WTC11 (cell line): ENCODE data around the gene ATP6V1F. TPM values are rescaled to one million over a fixed set of nuclear protein-coding genes. Genes with fewer than 3 reads are reported as not detected.

ENCODE experiments used
- ATAC-seq: fragments of 200-7000 bp; cut with Tn5 transposase; 2 replicates; pipeline ENCODE4 v1.10.0; 2021; ENCODE audit warnings: mild to moderate bottlenecking, moderate library complexity
- CTCF ChIA-PET: fragments of 300-600 bp; sonication (Branson Sonifier 250); formaldehyde crosslinking; loops from one replicate; lab custom pipeline; 2021; ENCODE audit warnings: antibody characterized with exemption; lab: Charles Lee
- POLR2A ChIA-PET: fragments of 350-600 bp; sonication (Branson Sonifier 250); formaldehyde crosslinking; loops from one replicate; lab custom pipeline; 2021; ENCODE audit warnings: antibody characterized with exemption; lab: Charles Lee
- DNase-seq: peaks from one replicate; pipeline ENCODE4 v3.0.0; 2021; ENCODE audit warnings: low spot score
- H3K27ac Mint-ChIP-seq: 2 replicates; pipeline ENCODE4 v1.8.0; 2021; ENCODE audit warnings: mixed read lengths
- H3K27me3 Mint-ChIP-seq: 2 replicates; pipeline ENCODE4 v1.8.0; 2021; ENCODE audit warnings: low read depth, mild to moderate bottlenecking, moderate library complexity, mixed read lengths
- H3K36me3 Mint-ChIP-seq: 2 replicates; pipeline ENCODE4 v1.8.0; 2021; ENCODE audit warnings: mixed read lengths
- H3K4me1 Mint-ChIP-seq: 2 replicates; pipeline ENCODE4 v1.8.0; 2022; ENCODE audit warnings: mixed read lengths
- H3K4me3 Mint-ChIP-seq: 2 replicates; pipeline ENCODE4 v1.8.0; 2021; ENCODE audit warnings: mild to moderate bottlenecking, moderate library complexity, mixed read lengths
- H3K9me3 Mint-ChIP-seq: 2 replicates; pipeline ENCODE4 v1.8.0; 2021; ENCODE audit warnings: mixed read lengths
- AFF4 ChIP-seq: sonication (generic); formaldehyde crosslinking; IDR thresholded peaks from 2 replicates; pipeline ENCODE4 v1.8.1; 2023; ENCODE audit warnings: mild to moderate bottlenecking, missing genetic modification reagents, borderline replicate concordance
- E2F4 ChIP-seq: sonication (generic); formaldehyde crosslinking; IDR thresholded peaks from 2 replicates; pipeline ENCODE4 v1.8.1; 2022; ENCODE audit warnings: low read depth, mild to moderate bottlenecking, moderate library complexity, missing genetic modification reagents, borderline replicate concordance
- FOXP4 ChIP-seq: sonication (generic); formaldehyde crosslinking; IDR thresholded peaks from 2 replicates; pipeline ENCODE4 v1.8.0; 2022; ENCODE audit warnings: mild to moderate bottlenecking, missing genetic modification reagents
- GTF2I ChIP-seq: fragments of 250-450 bp; sonication (Bioruptor Pico); conservative IDR thresholded peaks from 2 replicates; pipeline ENCODE4 v1.4.0; 2021; ENCODE audit warnings: mild to moderate bottlenecking
- HMGA2 ChIP-seq: fragments of 250-450 bp; sonication (Bioruptor Pico); IDR thresholded peaks from 2 replicates; pipeline ENCODE4 v1.4.0; 2021; ENCODE audit warnings: mild to moderate bottlenecking, moderate library complexity
- HMGXB4 ChIP-seq: sonication (generic); formaldehyde crosslinking; IDR thresholded peaks from 2 replicates; pipeline ENCODE4 v1.8.1; 2023; ENCODE audit warnings: mild to moderate bottlenecking, moderate library complexity, missing genetic modification reagents
- KAT7 ChIP-seq: sonication (generic); formaldehyde crosslinking; IDR thresholded peaks from 2 replicates; pipeline ENCODE4 v1.8.1; 2023; ENCODE audit warnings: missing genetic modification reagents, mild to moderate bottlenecking, borderline replicate concordance
- MAX ChIP-seq: sonication (generic); formaldehyde crosslinking; IDR thresholded peaks from 2 replicates; pipeline ENCODE4 v1.8.0; 2022; ENCODE audit warnings: mild to moderate bottlenecking, missing genetic modification reagents
- MYBL2 ChIP-seq: sonication (generic); formaldehyde crosslinking; IDR thresholded peaks from 2 replicates; pipeline ENCODE4 v1.8.1; 2023; ENCODE audit warnings: mild to moderate bottlenecking, moderate library complexity, missing genetic modification reagents
- PRDM15 ChIP-seq: sonication (generic); formaldehyde crosslinking; IDR thresholded peaks from 2 replicates; pipeline ENCODE4 v1.8.0; 2022; ENCODE audit warnings: missing genetic modification reagents
- PREB ChIP-seq: sonication (generic); formaldehyde crosslinking; IDR thresholded peaks from 2 replicates; pipeline ENCODE4 v1.8.1; 2022; ENCODE audit warnings: mild to moderate bottlenecking, missing genetic modification reagents, moderate library complexity, borderline replicate concordance
- RORB ChIP-seq: fragments of 250-450 bp; sonication (Bioruptor Pico); IDR thresholded peaks from 2 replicates; pipeline ENCODE4 v1.9.0; 2021; ENCODE audit warnings: mild to moderate bottlenecking
- SMAD3 ChIP-seq: sonication (generic); formaldehyde crosslinking; IDR thresholded peaks from 2 replicates; pipeline ENCODE4 v1.8.0; 2022; ENCODE audit warnings: missing genetic modification reagents, mild to moderate bottlenecking, borderline replicate concordance
- TEAD1 ChIP-seq: sonication (generic); formaldehyde crosslinking; IDR thresholded peaks from 2 replicates; pipeline ENCODE4 v1.8.0; 2022; ENCODE audit warnings: mild to moderate bottlenecking, missing genetic modification reagents
- TP53 ChIP-seq: sonication (generic); formaldehyde crosslinking; IDR thresholded peaks from 2 replicates; pipeline ENCODE4 v1.8.1; 2023; ENCODE audit warnings: mild to moderate bottlenecking, missing genetic modification reagents
- ZNF423 ChIP-seq: fragments of 250-450 bp; sonication (Bioruptor Pico); IDR thresholded peaks from 2 replicates; pipeline ENCODE4 v2.1.2; 2022; ENCODE audit warnings: mild to moderate bottlenecking, moderate library complexity
- ZNF532 ChIP-seq: fragments of 250-450 bp; sonication (Bioruptor Pico); IDR thresholded peaks from 2 replicates; pipeline ENCODE4 v1.9.0; 2021; ENCODE audit warnings: mild to moderate bottlenecking, borderline replicate concordance
- total RNA-seq: library from RNA; stranded (reverse); gene quantifications from 3 replicates; pipeline ENCODE4 v1.2.3, GENCODE V29; 2021

Gene ATP6V1F
- total RNA-seq, 1 experiment from 2014 or later = 117 TPM

GRCh38 chr7:128849804-128850490 is 12.7 kb upstream of the ATP6V1F start:
- H3K4me3 Mint-ChIP-seq = no peak overlapping the region
- no peaks in the 10 kb centered on the region for H3K36me3 Mint-ChIP-seq
- ATAC-seq (no peak), DNase-seq (no peak)
- TF ChIP-seq TP53 (CRISPR knock-in tag) = no peak
- no peak for TF ChIP-seq HMGXB4 (CRISPR knock-in tag)
- no peak for TF ChIP-seq ZNF423 (CRISPR knock-in tag)
- TF ChIP-seq MAX = no peak
- no peak for TF ChIP-seq TEAD1 (CRISPR knock-in tag)
- TF ChIP-seq MYBL2 (CRISPR knock-in tag) = no peak
- TF ChIP-seq AFF4 (CRISPR knock-in tag) = no peak
- TF ChIP-seq HMGA2 (CRISPR knock-in tag) = no peak
- no peak for TF ChIP-seq E2F4
- no peak for TF ChIP-seq FOXP4
- no peak for TF ChIP-seq PRDM15 (CRISPR knock-in tag)
- no peak for TF ChIP-seq GTF2I (CRISPR knock-in tag)
- TF ChIP-seq PREB (CRISPR knock-in tag) = no peak
- no peak for TF ChIP-seq SMAD3 (CRISPR knock-in tag)
- TF ChIP-seq KAT7 (CRISPR knock-in tag) = no peak
- TF ChIP-seq ZNF532 = no peak
- TF ChIP-seq RORB (CRISPR knock-in tag) = no peak
- no peak overlapping the region; the same call in 1 of the 2 replicates for H3K27ac Mint-ChIP-seq
- CTCF ChIA-PET = interaction anchor here (0.7 to 1.4 kb wide), 4 partner anchors 8 to 34 kb away, joined by 3 to 7 read pairs (median 4); partner anchors contain the start of gene ATP6V1F
- H3K9me3 Mint-ChIP-seq = no peaks in the 10 kb centered on the region
- no peaks in the 10 kb centered on the region for H3K27me3 Mint-ChIP-seq
- POLR2A ChIA-PET = no interaction called here
- H3K4me1 Mint-ChIP-seq = no peaks in the 10 kb centered on the region
